Measurements from ENCODE around the gene CD28.

DNA sequence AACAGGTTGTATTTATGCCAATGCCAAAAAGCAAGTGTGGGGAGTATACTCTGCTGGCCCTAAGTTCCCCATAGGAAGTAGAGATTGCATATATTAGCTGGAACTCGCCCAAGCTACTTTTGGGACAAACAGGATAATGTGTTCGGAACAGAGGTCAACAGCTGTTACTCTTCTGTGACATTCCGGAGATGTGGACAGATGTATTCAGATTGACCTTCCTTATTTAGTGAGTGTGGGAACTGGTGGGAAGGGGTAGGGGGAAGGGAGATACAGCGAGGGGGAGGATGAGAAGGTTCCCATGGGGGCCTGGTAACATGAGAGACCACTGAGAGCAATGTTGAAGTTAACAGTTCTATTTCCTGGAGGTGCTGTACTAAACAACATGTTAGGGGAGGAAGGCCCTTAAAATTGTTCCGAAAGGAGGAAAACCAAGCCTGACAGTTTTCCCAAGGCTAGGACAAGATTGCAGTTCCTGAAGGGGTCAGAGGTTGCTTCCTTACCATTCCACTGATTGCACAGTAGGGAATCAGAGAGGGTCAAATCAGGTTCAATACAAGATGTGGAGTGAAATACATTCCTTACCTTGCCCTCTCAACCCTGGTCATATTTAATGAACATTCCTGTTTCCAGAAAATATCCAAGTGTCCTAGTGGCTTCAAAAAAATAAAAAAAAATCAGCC, 14.3 kb upstream of the CD28 start:
- TF ChIP-seq, protein P1, sequence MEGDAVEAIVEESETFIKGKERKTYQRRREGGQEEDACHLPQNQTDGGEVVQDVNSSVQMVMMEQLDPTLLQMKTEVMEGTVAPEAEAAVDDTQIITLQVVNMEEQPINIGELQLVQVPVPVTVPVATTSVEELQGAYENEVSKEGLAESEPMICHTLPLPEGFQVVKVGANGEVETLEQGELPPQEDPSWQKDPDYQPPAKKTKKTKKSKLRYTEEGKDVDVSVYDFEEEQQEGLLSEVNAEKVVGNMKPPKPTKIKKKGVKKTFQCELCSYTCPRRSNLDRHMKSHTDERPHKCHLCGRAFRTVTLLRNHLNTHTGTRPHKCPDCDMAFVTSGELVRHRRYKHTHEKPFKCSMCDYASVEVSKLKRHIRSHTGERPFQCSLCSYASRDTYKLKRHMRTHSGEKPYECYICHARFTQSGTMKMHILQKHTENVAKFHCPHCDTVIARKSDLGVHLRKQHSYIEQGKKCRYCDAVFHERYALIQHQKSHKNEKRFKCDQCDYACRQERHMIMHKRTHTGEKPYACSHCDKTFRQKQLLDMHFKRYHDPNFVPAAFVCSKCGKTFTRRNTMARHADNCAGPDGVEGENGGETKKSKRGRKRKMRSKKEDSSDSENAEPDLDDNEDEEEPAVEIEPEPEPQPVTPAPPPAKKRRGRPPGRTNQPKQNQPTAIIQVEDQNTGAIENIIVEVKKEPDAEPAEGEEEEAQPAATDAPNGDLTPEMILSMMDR (IDR thresholded peaks at IDR 0.05; ENCODE audit: insufficient read depth, low read length, poor library complexity, severe bottlenecking) = no peak
- no peak for TF ChIP-seq EZH2phosphoT487 (conservative IDR thresholded peaks at IDR 0.05; ENCODE audit: low read length)

Data from SU-DHL-6 (cell line).